ENCODE data around the gene SNTG2.

DNA sequence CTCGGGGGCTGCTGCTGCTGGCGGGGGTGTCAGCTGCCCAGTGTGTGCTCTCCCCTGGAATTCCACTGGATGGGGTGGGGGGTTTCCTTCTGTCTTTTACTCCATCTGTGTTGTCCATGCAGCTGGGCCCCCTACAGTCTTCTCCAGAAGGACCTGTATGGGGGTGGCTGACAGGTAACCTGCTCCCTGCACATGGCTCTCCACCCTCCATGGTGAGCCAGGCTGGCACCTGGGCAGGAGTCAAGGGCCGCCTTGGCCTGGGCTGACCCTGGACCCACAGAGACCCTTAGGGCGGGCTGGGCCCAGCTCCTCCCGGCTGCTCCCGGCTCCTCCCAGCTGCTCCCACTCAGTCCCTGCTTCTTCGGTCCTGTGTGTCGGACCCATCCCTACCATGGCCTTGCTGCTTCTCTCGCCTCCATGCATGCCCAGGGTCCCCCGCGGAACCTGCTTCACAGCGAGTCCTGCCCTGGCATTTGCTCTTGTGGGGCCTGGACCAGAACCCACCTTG, 15.0 kb downstream of the SNTG2 start:
- TF ChIP-seq, protein P1, sequence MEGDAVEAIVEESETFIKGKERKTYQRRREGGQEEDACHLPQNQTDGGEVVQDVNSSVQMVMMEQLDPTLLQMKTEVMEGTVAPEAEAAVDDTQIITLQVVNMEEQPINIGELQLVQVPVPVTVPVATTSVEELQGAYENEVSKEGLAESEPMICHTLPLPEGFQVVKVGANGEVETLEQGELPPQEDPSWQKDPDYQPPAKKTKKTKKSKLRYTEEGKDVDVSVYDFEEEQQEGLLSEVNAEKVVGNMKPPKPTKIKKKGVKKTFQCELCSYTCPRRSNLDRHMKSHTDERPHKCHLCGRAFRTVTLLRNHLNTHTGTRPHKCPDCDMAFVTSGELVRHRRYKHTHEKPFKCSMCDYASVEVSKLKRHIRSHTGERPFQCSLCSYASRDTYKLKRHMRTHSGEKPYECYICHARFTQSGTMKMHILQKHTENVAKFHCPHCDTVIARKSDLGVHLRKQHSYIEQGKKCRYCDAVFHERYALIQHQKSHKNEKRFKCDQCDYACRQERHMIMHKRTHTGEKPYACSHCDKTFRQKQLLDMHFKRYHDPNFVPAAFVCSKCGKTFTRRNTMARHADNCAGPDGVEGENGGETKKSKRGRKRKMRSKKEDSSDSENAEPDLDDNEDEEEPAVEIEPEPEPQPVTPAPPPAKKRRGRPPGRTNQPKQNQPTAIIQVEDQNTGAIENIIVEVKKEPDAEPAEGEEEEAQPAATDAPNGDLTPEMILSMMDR (IDR thresholded peaks at IDR 0.05): no peak
- no peak for TF ChIP-seq POLR2A (IDR thresholded peaks at IDR 0.05)
